GM18505 (cell line): ENCODE measurements around the gene RCN1.
A peak's percentile ranks its signal among the peaks of the same experiment; 100 is the strongest.
"Not testable (repeated sequence)": the region's sequence is repeated elsewhere in the genome, so short reads cannot be mapped to it uniquely, and the experiment has no call there.

ENCODE experiments used
- ATAC-seq: cut with Tn5 transposase; IDR thresholded peaks from one replicate; pipeline ENCODE4 v1.9.1; 2021; ENCODE audit not compliant: unreplicated experiment
- POLR2A ChIP-seq: IDR thresholded peaks from 4 replicates; pipeline ENCODE4 v1.6.1; 2011; ENCODE audit warnings: borderline replicate concordance; ENCODE audit not compliant: insufficient read depth, insufficient read length; ENCODE audit errors: extremely low read depth

The RCN1 gene

DNA sequence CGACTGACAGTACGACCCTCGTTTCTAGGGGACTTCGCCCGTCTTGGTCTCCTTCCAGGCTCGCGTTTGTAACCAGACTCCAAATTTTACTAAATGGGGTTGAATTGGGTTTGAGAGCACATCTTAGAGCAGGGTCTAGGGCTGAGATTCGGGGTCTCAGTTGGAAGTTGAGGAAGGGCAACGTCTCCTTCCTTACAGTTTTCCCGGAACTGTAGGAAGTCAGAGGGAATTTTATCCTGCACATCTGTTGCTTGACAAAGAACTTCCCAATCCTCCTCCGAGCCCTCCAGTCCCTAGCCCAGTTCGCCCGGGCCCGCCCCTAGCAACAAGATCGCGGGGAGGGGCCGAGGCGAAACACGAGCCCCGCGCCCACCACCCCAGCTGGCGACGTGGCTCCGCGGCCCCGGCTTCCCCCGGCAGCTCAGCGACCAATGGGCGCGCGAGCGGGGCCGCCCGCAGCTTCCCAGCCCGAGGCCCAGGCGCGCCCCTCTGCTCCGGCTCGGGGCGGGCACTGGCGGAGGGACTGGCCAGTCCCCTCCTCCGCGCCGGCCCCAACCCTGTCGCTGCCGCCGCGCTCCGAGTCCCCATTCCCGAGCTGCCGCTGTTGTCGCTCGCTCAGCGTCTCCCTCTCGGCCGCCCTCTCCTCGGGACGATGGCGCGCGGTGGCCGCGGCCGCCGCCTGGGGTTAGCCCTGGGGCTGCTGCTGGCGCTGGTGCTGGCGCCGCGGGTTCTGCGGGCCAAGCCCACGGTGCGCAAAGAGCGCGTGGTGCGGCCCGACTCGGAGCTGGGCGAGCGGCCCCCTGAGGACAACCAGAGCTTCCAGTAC, at the start of gene RCN1:
RCN1 (plus strand) TSS at position 530 of the 826 bp plus-strand sequence; CDS start at position 653, 123 bp downstream.
- TF ChIP-seq POLR2A = no peak
- ATAC-seq = peak; percentile 51

DNA sequence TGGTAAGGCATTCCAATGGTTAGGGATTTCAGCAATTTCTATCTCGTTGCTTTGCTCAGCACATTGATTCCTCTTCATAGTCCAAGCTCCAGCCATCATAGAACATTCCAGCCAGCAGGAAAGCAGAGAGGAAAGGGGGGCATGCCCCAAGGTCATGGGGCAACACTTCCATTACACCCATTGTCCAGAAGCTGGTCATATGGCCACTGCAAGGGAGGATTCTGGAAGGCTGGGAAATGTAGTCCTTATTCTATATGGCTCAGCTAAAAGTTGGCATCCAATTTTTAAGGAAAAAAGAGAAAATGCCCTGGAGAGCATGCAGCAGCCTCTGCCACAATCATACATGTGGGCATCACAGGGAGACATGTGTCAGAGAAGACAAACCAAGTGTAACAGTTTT, 47.1 kb upstream of the RCN1 start:
- no peak for ATAC-seq
- no peak for TF ChIP-seq POLR2A

DNA sequence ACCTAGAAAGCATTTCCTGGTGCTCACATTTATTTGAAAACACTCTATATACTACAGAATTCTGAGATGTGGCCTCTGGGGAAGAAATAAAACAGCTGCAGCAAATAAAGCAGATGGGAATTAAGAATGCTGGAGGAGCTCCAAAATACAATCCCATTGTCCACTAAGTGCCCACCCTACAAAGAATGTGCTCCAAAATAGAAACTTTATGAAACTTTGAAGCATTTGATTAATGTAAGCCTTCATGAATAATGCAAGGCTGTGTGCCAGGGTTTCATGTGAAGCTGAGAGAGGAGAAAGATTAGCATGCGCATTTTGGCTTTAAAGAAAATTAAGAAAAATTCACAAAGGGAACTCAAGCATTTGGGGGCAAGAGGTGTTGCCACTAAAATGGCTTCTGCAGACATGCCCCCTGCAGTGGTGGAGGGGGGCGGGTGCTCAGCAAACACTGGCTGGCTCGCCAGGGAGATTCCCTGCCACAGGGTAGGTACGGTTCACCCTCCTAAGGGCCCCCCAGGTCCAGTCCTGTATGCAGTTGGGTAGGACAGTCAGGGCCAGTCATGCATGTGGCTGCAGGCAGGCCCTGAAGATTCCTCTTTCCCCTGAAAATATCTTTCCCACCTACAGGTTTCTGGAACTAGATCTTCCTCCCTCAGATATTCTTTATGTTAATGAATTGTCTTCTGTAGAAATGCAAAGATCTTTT, 46.6 kb upstream of the RCN1 start:
- no peak for TF ChIP-seq POLR2A
- no peak for ATAC-seq

DNA sequence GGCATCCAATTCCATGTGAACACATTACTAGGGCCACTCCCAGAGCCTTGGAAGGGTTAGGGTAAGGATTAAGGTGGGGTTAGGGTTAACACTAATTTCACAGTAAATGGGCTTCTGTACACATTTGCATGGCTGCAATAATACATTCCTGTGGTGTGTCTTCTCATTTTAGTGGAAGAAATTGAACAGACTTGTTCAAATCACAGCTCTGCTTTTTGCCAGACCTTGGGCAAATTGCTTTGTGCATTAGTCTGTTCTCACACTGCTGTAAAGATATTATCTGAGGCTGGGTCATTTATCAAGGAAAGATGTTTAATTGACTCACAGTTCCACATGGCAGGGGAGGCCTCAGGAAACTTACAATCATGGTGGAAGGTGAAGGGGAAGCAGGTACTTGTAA, 45.4 kb upstream of the RCN1 start:
- ATAC-seq = no peak
- TF ChIP-seq POLR2A = no peak

DNA sequence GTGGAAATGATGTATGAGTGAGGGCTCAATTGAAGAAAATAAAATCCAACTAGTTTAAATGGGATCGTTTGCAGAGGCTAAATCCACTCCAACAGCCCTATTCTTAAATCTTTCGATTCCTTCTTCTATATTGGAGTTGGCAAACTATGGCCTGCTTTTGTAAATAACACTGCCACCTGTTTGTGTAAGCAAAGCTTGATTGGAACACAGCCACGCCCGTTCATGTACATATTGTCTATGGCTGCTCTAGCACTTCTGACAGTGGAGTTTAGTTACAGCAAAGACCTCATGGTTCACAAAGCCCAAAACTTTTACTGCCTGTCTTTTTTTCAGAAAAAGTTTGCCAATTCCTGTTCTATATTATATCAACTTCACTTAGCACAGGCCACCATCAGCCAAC, 40.6 kb upstream of the RCN1 start:
- no peak for TF ChIP-seq POLR2A
- no peak for ATAC-seq

DNA sequence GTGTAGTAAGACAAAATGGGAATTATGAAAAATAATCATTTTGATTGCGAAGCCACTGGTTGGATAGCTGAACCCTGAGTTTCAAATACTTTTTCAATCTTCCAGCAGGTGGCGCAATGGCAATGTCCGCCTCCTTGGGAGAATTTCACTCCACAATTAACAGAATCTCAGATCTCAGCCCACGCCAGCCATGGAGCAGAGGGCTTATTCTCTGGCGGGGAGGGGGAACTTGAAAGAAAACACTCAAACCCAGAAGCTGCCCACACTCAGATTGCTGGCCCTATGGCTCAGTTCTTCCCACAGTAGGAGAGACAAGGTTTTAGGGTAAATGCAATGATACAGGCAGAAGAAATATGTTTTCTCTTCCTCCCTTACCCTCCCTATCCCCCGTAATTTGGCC, 38.7 kb upstream of the RCN1 start:
- TF ChIP-seq POLR2A = no peak
- ATAC-seq = no peak

DNA sequence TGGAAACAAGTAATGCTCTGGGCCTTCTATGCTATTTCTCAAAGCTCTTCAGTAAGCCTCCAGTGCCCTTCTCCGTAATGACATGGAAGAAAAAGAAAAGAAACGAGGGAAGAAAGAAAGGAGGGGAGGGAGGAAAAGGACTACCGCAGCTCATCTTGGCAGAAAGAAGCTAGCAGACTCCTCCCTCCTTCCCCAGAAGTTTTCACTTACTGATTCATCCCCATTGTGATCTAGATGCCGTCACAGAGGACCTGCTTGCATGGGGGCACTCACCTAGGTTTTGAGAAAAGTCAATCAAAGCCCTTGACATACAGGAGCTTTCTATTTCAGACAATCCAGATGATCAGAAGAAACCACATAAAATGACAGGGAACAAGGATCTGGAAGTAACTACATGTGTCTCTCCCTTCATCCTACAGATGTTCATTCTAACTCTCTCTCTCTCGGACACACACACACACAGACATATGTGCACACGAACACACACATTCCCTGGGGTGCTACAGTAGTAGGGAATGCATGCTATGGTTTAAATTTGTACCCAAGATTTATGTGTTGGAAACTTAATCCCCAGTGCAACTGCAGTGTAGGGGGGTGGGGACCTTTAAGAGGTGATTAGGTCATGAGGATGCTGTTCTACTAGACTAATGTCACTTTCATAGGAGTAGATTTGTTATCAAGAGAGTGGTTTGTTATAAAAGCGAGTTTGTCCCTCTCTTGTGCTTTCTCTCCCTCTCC, 37.6 kb upstream of the RCN1 start:
- no peak for ATAC-seq
- no peak for TF ChIP-seq POLR2A

DNA sequence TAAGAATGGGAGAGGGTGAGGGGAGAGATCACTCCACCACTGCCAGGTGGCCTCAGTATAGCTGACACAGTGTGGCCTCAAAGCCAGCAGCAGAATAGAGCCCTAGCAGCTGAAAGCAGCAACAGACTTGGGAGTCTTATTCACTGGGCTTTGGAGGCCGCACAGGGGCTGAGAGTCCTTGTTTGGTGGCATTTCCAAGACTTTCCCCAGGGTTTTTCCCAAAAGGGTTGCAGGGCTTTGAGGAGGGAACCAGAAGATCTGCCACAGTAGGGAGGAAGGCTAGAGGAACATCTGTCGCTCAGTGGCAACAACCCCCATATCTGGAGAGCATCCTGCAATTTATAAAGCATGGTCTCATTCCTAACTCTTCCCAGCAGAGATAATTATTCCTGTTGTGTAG, 35.0 kb upstream of the RCN1 start:
- no peak for TF ChIP-seq POLR2A
- ATAC-seq = no peak

DNA sequence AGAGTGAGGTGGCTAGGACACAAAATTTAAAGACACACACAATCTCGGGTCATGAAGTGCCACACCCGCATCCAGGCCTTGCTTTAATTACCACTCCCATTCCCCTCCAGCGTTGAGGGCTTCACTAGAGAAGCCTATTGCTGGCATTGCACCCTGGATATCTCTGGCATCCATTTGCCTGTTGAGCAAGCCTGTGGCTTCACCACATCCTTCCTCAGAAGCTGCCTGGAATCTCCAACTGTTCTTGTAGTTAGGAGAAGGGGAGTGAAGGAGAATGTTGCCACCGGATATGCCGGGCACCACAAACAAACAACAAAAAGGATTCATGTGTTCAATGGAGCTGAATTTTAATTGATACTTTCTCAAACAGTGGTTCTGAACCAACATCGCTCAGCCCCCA, 34.4 kb upstream of the RCN1 start:
- ATAC-seq = no peak
- no peak for TF ChIP-seq POLR2A

DNA sequence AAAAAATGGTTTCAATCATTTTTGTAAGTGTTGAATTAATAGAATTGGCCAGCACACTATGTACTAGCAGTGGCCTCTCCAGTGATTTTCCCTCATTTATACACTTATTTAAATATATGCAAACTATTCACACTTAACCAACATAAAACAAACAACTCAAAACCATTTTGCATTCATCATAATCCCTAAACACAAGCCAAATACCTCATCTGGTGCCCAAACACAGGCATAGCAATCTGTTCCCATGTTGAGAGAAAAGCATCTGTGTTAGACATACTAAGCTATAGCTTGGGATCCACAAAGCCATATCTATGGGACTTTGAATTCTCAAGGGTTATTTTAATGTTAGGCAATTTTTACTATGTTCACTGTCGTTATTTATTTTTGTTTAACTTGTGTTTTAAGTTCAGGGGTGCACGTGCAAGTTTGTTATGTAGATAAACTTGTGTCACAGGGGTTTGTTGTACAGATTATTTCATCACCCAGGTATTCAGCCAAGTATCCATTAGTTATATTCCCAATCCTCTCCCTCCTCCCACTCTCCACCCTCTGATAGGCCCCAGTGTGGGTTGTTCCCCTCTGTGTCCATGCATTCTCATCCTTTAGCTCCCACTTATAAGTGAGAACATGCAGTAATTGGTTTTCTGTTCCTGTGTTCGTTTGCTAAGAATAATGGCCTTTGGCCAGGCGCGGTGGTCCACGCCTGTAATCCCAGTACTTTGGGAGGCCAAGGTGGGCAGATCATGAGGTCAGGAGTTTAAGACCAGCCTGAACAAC, 31.0 kb upstream of the RCN1 start:
- ATAC-seq = no peak
- no peak for TF ChIP-seq POLR2A

DNA sequence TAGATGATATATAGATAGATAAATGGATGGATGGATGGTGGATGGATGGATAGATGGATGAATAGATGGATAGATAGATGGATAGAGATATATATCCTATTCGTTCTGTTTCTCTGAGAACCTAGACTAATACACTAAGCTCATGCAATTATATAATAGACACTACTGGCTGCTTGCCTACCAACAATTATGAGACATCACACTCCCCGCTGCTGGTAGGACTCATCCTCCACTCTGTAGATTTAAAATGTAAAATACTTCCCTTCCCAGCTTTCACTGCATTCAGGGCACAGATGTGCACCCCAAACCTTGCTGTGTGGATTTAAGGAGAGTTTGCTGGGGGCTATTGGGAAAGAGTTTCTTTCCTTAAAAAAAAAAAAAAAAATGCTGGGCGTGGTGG, 28.3 kb upstream of the RCN1 start:
- no peak for TF ChIP-seq POLR2A
- ATAC-seq = no peak

DNA sequence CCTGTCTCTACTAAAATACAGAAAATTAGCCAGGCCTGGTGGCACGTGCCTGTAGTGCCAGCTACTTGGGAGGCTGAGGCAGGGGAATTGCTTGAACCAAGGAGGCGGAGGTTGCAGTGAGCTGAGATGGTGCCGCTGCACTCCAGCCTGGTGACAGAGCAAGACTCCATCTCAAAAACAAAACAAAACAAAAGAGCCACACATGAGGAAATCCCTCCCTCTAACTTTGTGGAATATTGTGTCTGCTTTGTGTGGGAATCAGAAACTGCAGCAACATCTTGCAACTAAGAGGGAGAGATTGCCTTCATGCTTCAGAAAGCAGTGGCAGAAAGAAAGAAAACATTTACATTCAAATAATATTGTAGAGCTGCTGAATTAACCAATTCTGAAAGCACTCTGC, 27.8 kb upstream of the RCN1 start:
- ATAC-seq = not testable (repeated sequence)
